ENCODE measurements around the gene KCNK10. TPM values are rescaled to one million over a fixed set of nuclear protein-coding genes. Genes with fewer than 3 reads are reported as not detected.

KCNK10 gene
- total RNA-seq, 6 donors from 2014 or later: 0.13 to 0.30 TPM; not detected in 4

DNA sequence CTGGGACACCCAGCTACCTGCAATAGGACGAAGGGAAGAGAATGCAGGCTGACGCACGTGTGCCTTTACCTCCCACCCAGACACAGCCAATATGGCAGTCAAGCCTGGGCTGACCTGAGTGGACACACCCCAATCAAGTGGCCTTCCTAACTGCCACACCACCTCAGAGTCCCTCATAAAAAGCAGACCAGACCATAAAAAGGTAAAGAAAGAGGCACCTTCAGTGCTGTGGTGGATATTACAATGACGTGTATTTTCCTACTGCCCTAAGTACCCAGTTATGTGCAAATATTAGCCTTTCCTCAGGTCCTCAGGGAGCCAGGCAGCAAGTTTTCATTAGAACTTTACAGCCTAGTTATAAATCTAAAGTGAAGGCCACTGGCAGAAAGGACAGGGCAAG, 75.8 kb downstream of the KCNK10 start:
- WGBS, 2 donors: 85 to 86% methylated on average over 4 of the region's 4 CpGs
- TF ChIP-seq POLR2AphosphoS5 (IDR thresholded peaks at IDR 0.05): no peak
- TF ChIP-seq EP300 (IDR thresholded peaks at IDR 0.05): no peak
- no peak for TF ChIP-seq POLR2A (IDR thresholded peaks at IDR 0.05)
- TF ChIP-seq, protein P1, sequence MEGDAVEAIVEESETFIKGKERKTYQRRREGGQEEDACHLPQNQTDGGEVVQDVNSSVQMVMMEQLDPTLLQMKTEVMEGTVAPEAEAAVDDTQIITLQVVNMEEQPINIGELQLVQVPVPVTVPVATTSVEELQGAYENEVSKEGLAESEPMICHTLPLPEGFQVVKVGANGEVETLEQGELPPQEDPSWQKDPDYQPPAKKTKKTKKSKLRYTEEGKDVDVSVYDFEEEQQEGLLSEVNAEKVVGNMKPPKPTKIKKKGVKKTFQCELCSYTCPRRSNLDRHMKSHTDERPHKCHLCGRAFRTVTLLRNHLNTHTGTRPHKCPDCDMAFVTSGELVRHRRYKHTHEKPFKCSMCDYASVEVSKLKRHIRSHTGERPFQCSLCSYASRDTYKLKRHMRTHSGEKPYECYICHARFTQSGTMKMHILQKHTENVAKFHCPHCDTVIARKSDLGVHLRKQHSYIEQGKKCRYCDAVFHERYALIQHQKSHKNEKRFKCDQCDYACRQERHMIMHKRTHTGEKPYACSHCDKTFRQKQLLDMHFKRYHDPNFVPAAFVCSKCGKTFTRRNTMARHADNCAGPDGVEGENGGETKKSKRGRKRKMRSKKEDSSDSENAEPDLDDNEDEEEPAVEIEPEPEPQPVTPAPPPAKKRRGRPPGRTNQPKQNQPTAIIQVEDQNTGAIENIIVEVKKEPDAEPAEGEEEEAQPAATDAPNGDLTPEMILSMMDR (IDR thresholded peaks at IDR 0.05): no peak
- Histone ChIP-seq H3K4me1 (no peaks in the 10 kb centered on the region), H3K27me3 (no peaks in the 10 kb centered on the region), H3K36me3 (no peaks in the 10 kb centered on the region), H3K27ac (no peak overlapping the region), H3K9me3 (no peaks in the 10 kb centered on the region), H3K4me3 (no peak overlapping the region)
- DNase-seq (no peak), ATAC-seq (ENCODE audit: low FRiP score in 2 of 2) (no peak)

DNA sequence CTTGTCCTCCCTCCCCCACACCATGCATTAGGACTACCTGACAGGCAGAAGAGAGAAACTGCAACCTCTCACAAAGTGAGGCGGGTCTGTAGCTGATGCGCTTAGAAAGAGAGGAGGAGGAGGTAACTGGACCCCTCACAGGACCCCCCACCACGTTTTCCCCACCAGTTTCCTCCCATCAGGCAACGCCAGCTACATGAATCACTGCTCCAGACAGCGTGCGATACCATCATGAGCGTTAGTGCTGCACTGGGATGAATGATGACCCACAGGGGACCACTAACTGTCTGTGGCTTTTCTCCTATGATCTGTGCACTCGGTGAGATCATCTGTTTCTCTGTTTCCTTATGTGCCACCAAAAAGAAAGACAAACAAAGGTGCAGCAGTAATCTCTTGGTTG, 77.7 kb downstream of the KCNK10 start:
- TF ChIP-seq POLR2A (IDR thresholded peaks at IDR 0.05) (no peak), EP300 (IDR thresholded peaks at IDR 0.05) (no peak), POLR2AphosphoS5 (IDR thresholded peaks at IDR 0.05) (no peak)
- TF ChIP-seq, protein P1 (IDR thresholded peaks at IDR 0.05): no peak
- no peaks in the 10 kb centered on the region for H3K36me3 ChIP-seq
- ATAC-seq (ENCODE audit: low FRiP score in 2 of 2) (no peak), DNase-seq (no peak)
- H3K4me1 ChIP-seq: no peaks in the 10 kb centered on the region
- no peaks in the 10 kb centered on the region for H3K27me3 ChIP-seq
- no peak overlapping the region for H3K27ac ChIP-seq
- no peak overlapping the region for H3K4me3 ChIP-seq
- whole genome bisulfite sequencing, 2 donors: 37 to 56% methylated on average over 6 to 8 of the region's 8 CpGs
- no peaks in the 10 kb centered on the region for H3K9me3 ChIP-seq

DNA sequence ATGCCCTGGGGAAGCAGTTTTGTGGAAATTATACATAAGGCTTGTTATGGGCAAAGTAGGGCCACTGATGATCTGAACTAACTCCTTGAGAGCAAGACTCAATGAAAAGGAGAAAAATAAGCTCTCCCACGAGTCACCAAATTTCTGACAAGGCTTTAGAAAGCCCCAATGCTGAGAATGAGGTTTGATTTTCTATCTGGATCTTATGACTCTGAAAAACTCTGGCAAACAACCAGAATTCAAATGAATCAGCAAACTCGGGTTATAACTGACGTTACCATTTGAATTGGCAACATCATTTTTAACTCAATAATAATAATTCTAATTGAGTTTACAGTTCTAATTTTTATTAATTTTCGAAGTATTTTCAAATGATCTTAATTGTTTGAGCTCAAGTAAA, 79.1 kb downstream of the KCNK10 start:
- no peak overlapping the region for H3K27ac ChIP-seq
- 35 to 54% methylated on average over 4 of the region's 4 CpGs for WGBS, 2 donors
- no peaks in the 10 kb centered on the region for H3K27me3 ChIP-seq
- H3K36me3 ChIP-seq: no peaks in the 10 kb centered on the region
- TF ChIP-seq POLR2A (IDR thresholded peaks at IDR 0.05) (no peak), POLR2AphosphoS5 (IDR thresholded peaks at IDR 0.05) (no peak), EP300 (IDR thresholded peaks at IDR 0.05) (no peak)
- TF ChIP-seq, protein P1 (IDR thresholded peaks at IDR 0.05): no peak
- H3K9me3 ChIP-seq: no peaks in the 10 kb centered on the region
- no peak for ATAC-seq (ENCODE audit: low FRiP score in 2 of 2)
- H3K4me1 ChIP-seq: no peaks in the 10 kb centered on the region
- no peak for DNase-seq
- H3K4me3 ChIP-seq: no peak overlapping the region

DNA sequence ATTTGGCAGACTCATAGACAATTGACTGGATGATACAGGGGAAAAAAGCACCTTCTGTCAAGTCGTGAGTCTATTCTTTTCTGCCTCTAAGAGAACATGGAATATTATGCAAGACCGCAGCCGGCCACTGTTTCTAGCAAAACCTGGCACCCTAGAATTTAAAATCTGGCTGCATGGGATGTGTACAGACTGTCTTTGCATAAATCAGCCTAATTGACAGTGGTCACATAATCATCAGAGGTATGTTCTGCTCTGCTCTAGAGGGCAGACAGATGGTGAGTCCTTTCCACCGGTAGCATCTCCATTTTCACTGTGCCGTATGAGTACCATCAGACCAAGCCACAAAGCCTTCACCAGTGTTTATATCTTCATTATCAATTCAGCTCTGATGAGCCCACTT, 80.6 kb downstream of the KCNK10 start:
- 90 to 92% methylated on average over 5 of the region's 5 CpGs for WGBS, 2 donors
- Histone ChIP-seq H3K27ac (no peak overlapping the region), H3K9me3 (no peaks in the 10 kb centered on the region), H3K27me3 (no peaks in the 10 kb centered on the region), H3K4me1 (no peaks in the 10 kb centered on the region), H3K4me3 (no peak overlapping the region), H3K36me3 (no peaks in the 10 kb centered on the region)
- TF ChIP-seq POLR2A (IDR thresholded peaks at IDR 0.05) (no peak), EP300 (IDR thresholded peaks at IDR 0.05) (no peak), POLR2AphosphoS5 (IDR thresholded peaks at IDR 0.05) (no peak)
- TF ChIP-seq, protein P1 (IDR thresholded peaks at IDR 0.05): no peak
- no peak for DNase-seq
- no peak for ATAC-seq (ENCODE audit: low FRiP score in 2 of 2)

DNA sequence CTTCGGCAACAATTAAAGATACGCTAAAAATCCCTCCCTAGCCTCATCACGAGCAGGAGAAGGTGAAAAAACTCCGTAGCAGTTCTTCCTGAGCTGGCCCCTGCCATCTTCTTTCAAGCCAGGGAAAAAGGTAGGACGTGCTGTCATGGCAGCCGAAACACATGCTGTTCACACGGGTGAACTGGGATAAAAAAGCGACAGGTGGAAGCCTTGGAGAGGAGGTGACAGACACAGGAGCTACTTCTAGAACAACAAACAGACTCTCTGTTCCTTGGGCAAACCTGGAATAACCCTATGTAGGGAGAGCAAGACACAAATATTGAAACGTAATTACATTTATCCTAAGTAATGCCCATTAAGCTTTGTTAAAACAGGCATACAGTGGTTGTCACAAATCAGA, 81.3 kb downstream of the KCNK10 start:
- 85 to 88% methylated on average over 9 of the region's 9 CpGs for WGBS, 2 donors
- Histone ChIP-seq H3K27me3 (no peaks in the 10 kb centered on the region), H3K27ac (no peak overlapping the region), H3K9me3 (no peaks in the 10 kb centered on the region), H3K4me3 (no peak overlapping the region), H3K4me1 (no peaks in the 10 kb centered on the region), H3K36me3 (no peaks in the 10 kb centered on the region)
- no peak for ATAC-seq (ENCODE audit: low FRiP score in 2 of 2)
- no peak for TF ChIP-seq POLR2A (IDR thresholded peaks at IDR 0.05)
- no peak for TF ChIP-seq EP300 (IDR thresholded peaks at IDR 0.05)
- TF ChIP-seq, protein P1 (IDR thresholded peaks at IDR 0.05): no peak
- TF ChIP-seq POLR2AphosphoS5 (IDR thresholded peaks at IDR 0.05): no peak
- DNase-seq: no peak
